CD14-positive monocyte (primary cell): Measurements from ENCODE around the gene DHX40. TPM values are rescaled to one million over a fixed set of nuclear protein-coding genes. Genes with fewer than 3 reads are reported as not detected.

ENCODE experiments used
- DNase-seq, 3 donors: peaks; one replicate each; pipeline ENCODE4 v3.0.0-alpha.2; 2011 to 2022
- H2AFZ ChIP-seq: 2 replicates; pipeline ENCODE4 v1.6.0; 2012; ENCODE audit warnings: mild to moderate bottlenecking, low read depth, low read length, inconsistent platforms; ENCODE audit not compliant: insufficient read depth, poor library complexity, severe bottlenecking
- H3K27ac ChIP-seq, 2 donors: 1 replicate in 1 of 2; 2 replicates in 1 of 2; pipeline ENCODE4 v1.5.1; 2012 to 2013; ENCODE audit warnings: low read length in 2 of 2, control low read depth in 1 of 2, inconsistent platforms in 1 of 2, low read depth in 1 of 2, mild to moderate bottlenecking in 1 of 2
- H3K27me3 ChIP-seq, 2 donors: one replicate each; pipeline versions ENCODE4 v1.6.0 to v1.6.1; 2011 to 2013; ENCODE audit warnings: low read length in 2 of 2; ENCODE audit not compliant: control insufficient read depth in 2 of 2, insufficient read depth in 2 of 2
- H3K36me3 ChIP-seq, 2 donors: replicated peaks in 1 of 2; 1 replicate in 1 of 2; 2 replicates in 1 of 2; pipeline versions ENCODE4 v1.5.1 to v1.6.1; 2012 to 2013; ENCODE audit warnings: low read length in 2 of 2, control low read depth in 1 of 2, inconsistent platforms in 1 of 2, mild to moderate bottlenecking in 1 of 2; ENCODE audit not compliant: insufficient read depth in 2 of 2, control insufficient read depth in 1 of 2
- H3K4me1 ChIP-seq, 2 donors: 1 replicate in 1 of 2; 2 replicates in 1 of 2; pipeline versions ENCODE4 v1.5.1 to v1.6.1; 2012 to 2013; ENCODE audit warnings: low read length in 2 of 2, control low read depth in 1 of 2, inconsistent platforms in 1 of 2, mild to moderate bottlenecking in 1 of 2, moderate library complexity in 1 of 2; ENCODE audit not compliant: insufficient read depth in 2 of 2, control insufficient read depth in 1 of 2
- H3K4me2 ChIP-seq: replicated peaks from 2 replicates; pipeline ENCODE3; 2012; ENCODE audit warnings: low read length, moderate library complexity, mild to moderate bottlenecking; ENCODE audit not compliant: poor library complexity, severe bottlenecking; ENCODE audit errors: extremely low read depth
- H3K4me3 ChIP-seq, 3 experiments: fragments of 200-600 bp in 1 of 3; sonication (generic) in 1 of 3; replicated peaks in 1 of 3; 1 replicate in 2 of 3; 2 replicates in 1 of 3; pipeline ENCODE4 v1.5.1; 2011 to 2013; ENCODE audit warnings: low read length in 3 of 3, mild to moderate bottlenecking in 3 of 3, control low read depth in 2 of 3, low read depth in 2 of 3, inconsistent platforms in 1 of 3, moderate library complexity in 1 of 3
- H3K79me2 ChIP-seq: 2 replicates; pipeline ENCODE4 v1.6.0; 2012; ENCODE audit warnings: mild to moderate bottlenecking, control low read depth, inconsistent platforms, low read length, moderate library complexity; ENCODE audit not compliant: insufficient read depth
- H3K9ac ChIP-seq: 2 replicates; pipeline ENCODE4 v1.6.0; 2017; ENCODE audit warnings: low read length, mild to moderate bottlenecking; ENCODE audit not compliant: insufficient read depth, poor library complexity, severe bottlenecking
- H3K9me3 ChIP-seq, 2 donors: replicated peaks in 1 of 2; 1 replicate in 1 of 2; 2 replicates in 1 of 2; pipeline versions ENCODE4 v1.5.1 to v1.6.1; 2012 to 2013; ENCODE audit warnings: low read length in 2 of 2, control low read depth in 1 of 2; ENCODE audit not compliant: control insufficient read depth in 1 of 2, insufficient read depth in 1 of 2
- H4K20me1 ChIP-seq: 2 replicates; pipeline ENCODE4 v1.6.0; 2012; ENCODE audit warnings: mild to moderate bottlenecking, low read length, control low read depth, moderate library complexity; ENCODE audit not compliant: insufficient read depth
- H3K27ac Mint-ChIP-seq, 7 donors: one replicate each; pipeline ENCODE4 v1.8.0; 2020; ENCODE audit warnings: mild to moderate bottlenecking in 7 of 7, mixed read lengths in 7 of 7, moderate library complexity in 6 of 7, inconsistent platforms in 2 of 7
- H3K27me3 Mint-ChIP-seq, 3 donors: one replicate each; pipeline ENCODE4 v1.8.0; 2021 to 2022; ENCODE audit warnings: low read depth in 3 of 3, mild to moderate bottlenecking in 3 of 3, mixed read lengths in 3 of 3, moderate library complexity in 3 of 3, inconsistent platforms in 1 of 3
- H3K36me3 Mint-ChIP-seq, 2 donors: one replicate each; pipeline ENCODE4 v1.8.0; 2020; ENCODE audit warnings: mixed read lengths in 2 of 2, inconsistent platforms in 1 of 2, mild to moderate bottlenecking in 1 of 2
- H3K4me1 Mint-ChIP-seq: one replicate; pipeline ENCODE4 v1.8.0; 2020; ENCODE audit warnings: mild to moderate bottlenecking, mixed read lengths
- H3K4me3 Mint-ChIP-seq, 2 donors: one replicate each; pipeline ENCODE4 v1.8.0; 2020; ENCODE audit warnings: mild to moderate bottlenecking in 2 of 2, mixed read lengths in 2 of 2, moderate library complexity in 1 of 2
- H3K9me3 Mint-ChIP-seq, 7 donors: one replicate each; pipeline ENCODE4 v1.8.0; 2020 to 2022; ENCODE audit warnings: mixed read lengths in 7 of 7, mild to moderate bottlenecking in 6 of 7, moderate library complexity in 6 of 7, inconsistent platforms in 2 of 7
- CTCF ChIP-seq: fragments of 200-600 bp; IDR thresholded peaks from one replicate; pipeline ENCODE4 v1.8.0; 2022; ENCODE audit warnings: antibody characterized with exemption, mild to moderate bottlenecking
- WGBS: methylation state at CpG from one replicate; pipeline ENCODE4 v1.1.5; 2013; ENCODE audit warnings: missing lambda C conversion rate; ENCODE audit not compliant: insufficient coverage; 5-methylcytosine and 5-hydroxymethylcytosine counted together
- intact Hi-C, 2 donors: fragments of 100-400 bp; cut with micrococcal nuclease; formaldehyde crosslinking; loops; one replicate each; pipeline versions ENCODE4 v1.15.0 to v1.15.1; 2023
- polyA plus RNA-seq, 3 donors: library from polyadenylated mRNA; depleted of rRNA in 1 of 3; unstranded in 2 of 3; stranded (reverse) in 1 of 3; fragments of 300-500 nt in 2 of 3; fragments of >200 nt in 1 of 3; fragmentation: Illumina TruSeq in 2 of 3; gene quantifications; 1 replicate in 2 of 3; 2 replicates in 1 of 3; pipeline ENCODE4 v1.2.3, GENCODE V29; 2012 to 2021

Gene DHX40
- polyA plus RNA-seq, 3 donors = 12.4 to 22.0 (median 21.0) TPM

- H3K9me3 ChIP-seq = no peaks in the 10 kb centered on the region
- no peaks in the 10 kb centered on the region for H3K36me3 ChIP-seq
- H3K4me3 ChIP-seq = no peak overlapping the region
- 100% methylated on average over 1 of the region's 2 CpGs for WGBS
- no peaks in the 10 kb centered on the region for H4K20me1 ChIP-seq
- no peak for TF ChIP-seq CTCF
- H3K9me3 Mint-ChIP-seq = no peaks in the 10 kb centered on the region
- H3K4me1 ChIP-seq = peaks cover 5 to 9% of the 10 kb centered on the region in 2 donors
- H3K27me3 Mint-ChIP-seq = peaks cover 2 to 3% (median 3%) of the 10 kb centered on the region in 3 donors
- H3K4me1 Mint-ChIP-seq = peaks cover 17% of the 10 kb centered on the region
- H3K27me3 ChIP-seq = no peaks in the 10 kb centered on the region
- no peak for DNase-seq
- peak overlapping the region in 1 of 7 donors; percentile 4 for H3K27ac Mint-ChIP-seq
- no peak overlapping the region for H2AFZ ChIP-seq
- no peak overlapping the region for H3K27ac ChIP-seq
- intact Hi-C loops = no loop called here
- H3K4me2 ChIP-seq = no peak overlapping the region
- no peak overlapping the region for H3K4me3 Mint-ChIP-seq
- no peaks in the 10 kb centered on the region for H3K79me2 ChIP-seq
- no peak overlapping the region for H3K9ac ChIP-seq
- H3K36me3 Mint-ChIP-seq = no peaks in the 10 kb centered on the region
These were observed 39.7 kb upstream of the DHX40 start for GRCh38 chr17:59525668-59526067.

DNA sequence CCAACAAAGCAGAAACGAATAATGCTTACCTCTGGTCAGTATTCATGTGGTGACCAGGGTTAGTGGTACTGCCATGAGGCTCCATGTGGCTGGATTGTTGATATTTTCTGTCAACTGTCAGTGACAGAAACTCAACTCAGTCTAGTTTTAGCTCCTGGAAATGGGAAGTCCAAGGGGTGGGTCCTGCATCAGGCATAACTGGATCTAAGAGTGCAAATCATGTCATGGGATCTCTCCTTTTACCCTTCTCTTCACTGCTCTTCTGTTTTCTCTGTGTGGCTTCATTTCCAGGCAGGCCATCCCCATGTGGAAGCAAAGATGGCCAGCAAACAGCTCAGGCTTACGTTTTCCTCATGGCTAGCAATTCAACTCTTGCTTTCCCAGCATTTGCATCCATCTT is 39.0 kb upstream of the DHX40 start:
- Histone ChIP-seq H3K27ac (no peak overlapping the region), H2AFZ (no peak overlapping the region), H3K9me3 (no peaks in the 10 kb centered on the region), H4K20me1 (no peaks in the 10 kb centered on the region), H3K4me2 (no peak overlapping the region), H3K79me2 (no peaks in the 10 kb centered on the region), H3K4me3 (no peak overlapping the region), H3K4me1 (peaks cover under 1 to 3% of the 10 kb centered on the region in 2 donors), H3K27me3 (no peaks in the 10 kb centered on the region), H3K36me3 (no peaks in the 10 kb centered on the region), H3K9ac (no peak overlapping the region)
- H3K36me3 Mint-ChIP-seq = no peaks in the 10 kb centered on the region
- intact Hi-C loops = no loop called here
- H3K27ac Mint-ChIP-seq = no peak overlapping the region
- no peak overlapping the region for H3K4me3 Mint-ChIP-seq
- WGBS = 75% methylated on average over 2 of the region's 2 CpGs
- H3K9me3 Mint-ChIP-seq = no peaks in the 10 kb centered on the region
- H3K4me1 Mint-ChIP-seq = peaks cover 11% of the 10 kb centered on the region
- H3K27me3 Mint-ChIP-seq = peaks cover 2 to 4% (median 3%) of the 10 kb centered on the region in 3 donors
- no peak for TF ChIP-seq CTCF
- DNase-seq = no peak
